Measurements from ENCODE around the gene CPA1.

The CPA1 gene

GRCh38 chr7:130379921-130380860, at the start of gene CPA1:
Gene CPA1 (plus strand): TSS chr7:130380494. CDS start chr7:130380521, 27 bp downstream.
- DNase-seq = no peak

GRCh38 chr7:130332259-130333053, 47.8 kb upstream of the CPA1 start:
- no peak for DNase-seq

GRCh38 chr7:130333832-130334231, 46.5 kb upstream of the CPA1 start:
- DNase-seq = no peak

- no peak for DNase-seq
These were observed 46.0 kb upstream of the CPA1 start for GRCh38 chr7:130334274-130334673.

- DNase-seq = no peak
These were observed 42.8 kb upstream of the CPA1 start for GRCh38 chr7:130337410-130337971.

GRCh38 chr7:130338233-130338632, 42.1 kb upstream of the CPA1 start:
- no peak for DNase-seq

GRCh38 chr7:130341882-130342281, 38.4 kb upstream of the CPA1 start:
- no peak for DNase-seq

- no peak for DNase-seq
These were observed 37.5 kb upstream of the CPA1 start for GRCh38 chr7:130342701-130343380.

GRCh38 chr7:130344271-130344866, 35.9 kb upstream of the CPA1 start, which contains the start of gene CPA5:
Gene CPA5 (plus strand): TSS chr7:130344816. CDS start chr7:130346486, 1,670 bp downstream.
- no peak for DNase-seq

GRCh38 chr7:130345136-130345535, 35.2 kb upstream of the CPA1 start:
- DNase-seq = no peak

GRCh38 chr7:130345725-130346124, 34.6 kb upstream of the CPA1 start:
- DNase-seq = no peak

- DNase-seq = no peak
These were observed 34.0 kb upstream of the CPA1 start for GRCh38 chr7:130346177-130346905.

- no peak for DNase-seq
These were observed 33.4 kb upstream of the CPA1 start for GRCh38 chr7:130346941-130347340.

GRCh38 chr7:130349911-130350782, 30.1 kb upstream of the CPA1 start:
- no peak for DNase-seq

GRCh38 chr7:130350945-130351790, 29.1 kb upstream of the CPA1 start:
- no peak for DNase-seq

GRCh38 chr7:130351791-130352090, 28.6 kb upstream of the CPA1 start:
- no peak for DNase-seq

GRCh38 chr7:130352194-130353074, 27.9 kb upstream of the CPA1 start:
- DNase-seq = no peak

GRCh38 chr7:130353196-130353595, 27.1 kb upstream of the CPA1 start:
- no peak for DNase-seq
